Breast epithelium (tissue), 3 donors: ENCODE measurements around the gene OLFML3.

Experiments used
- CTCF ChIP-seq, 3 donors: fragments of 450-650 bp; IDR thresholded peaks; one replicate each; pipeline ENCODE4 v1.5.1; 2016 to 2017; ENCODE audit warnings: antibody characterized with exemption in 3 of 3, mild to moderate bottlenecking in 3 of 3, moderate library complexity in 3 of 3
- POLR2A ChIP-seq: fragments of 450-650 bp; IDR thresholded peaks from one replicate; pipeline ENCODE4 v1.6.1; 2016; ENCODE audit warnings: antibody characterized with exemption, mild to moderate bottlenecking, moderate library complexity
- POLR2AphosphoS5 ChIP-seq, 3 donors: sonication (generic); formaldehyde crosslinking; IDR thresholded peaks; one replicate each; pipeline ENCODE4 v1.6.1; 2017; ENCODE audit warnings: antibody characterized with exemption in 3 of 3

DNA sequence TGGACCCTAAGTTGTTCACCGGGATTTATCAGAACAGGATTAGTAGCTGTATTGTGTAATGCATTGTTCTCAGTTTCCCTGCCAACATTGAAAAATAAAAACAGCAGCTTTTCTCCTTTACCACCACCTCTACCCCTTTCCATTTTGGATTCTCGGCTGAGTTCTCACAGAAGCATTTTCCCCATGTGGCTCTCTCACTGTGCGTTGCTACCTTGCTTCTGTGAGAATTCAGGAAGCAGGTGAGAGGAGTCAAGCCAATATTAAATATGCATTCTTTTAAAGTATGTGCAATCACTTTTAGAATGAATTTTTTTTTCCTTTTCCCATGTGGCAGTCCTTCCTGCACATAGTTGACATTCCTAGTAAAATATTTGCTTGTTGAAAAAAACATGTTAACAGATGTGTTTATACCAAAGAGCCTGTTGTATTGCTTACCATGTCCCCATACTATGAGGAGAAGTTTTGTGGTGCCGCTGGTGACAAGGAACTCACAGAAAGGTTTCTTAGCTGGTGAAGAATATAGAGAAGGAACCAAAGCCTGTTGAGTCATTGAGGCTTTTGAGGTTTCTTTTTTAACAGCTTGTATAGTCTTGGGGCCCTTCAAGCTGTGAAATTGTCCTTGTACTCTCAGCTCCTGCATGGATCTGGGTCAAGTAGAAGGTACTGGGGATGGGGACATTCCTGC, 3.9 kb upstream of the OLFML3 start:
- TF ChIP-seq POLR2A (no peak), CTCF (IDR thresholded peaks at IDR 0.05) (no peak), POLR2AphosphoS5 (IDR thresholded peaks at IDR 0.05) (no peak)
